NCI-H187 (cell line): Measurements from ENCODE around the gene PALLD.
"Not testable (repeated sequence)": the region's sequence is repeated elsewhere in the genome, so short reads cannot be mapped to it uniquely, and the experiment has no call there.

Experiments
- DNase-seq, 2 experiments: peaks; one replicate each; lab custom pipeline; 2025; lab: John Stamatoyannopoulos, UW

The PALLD gene

DNA sequence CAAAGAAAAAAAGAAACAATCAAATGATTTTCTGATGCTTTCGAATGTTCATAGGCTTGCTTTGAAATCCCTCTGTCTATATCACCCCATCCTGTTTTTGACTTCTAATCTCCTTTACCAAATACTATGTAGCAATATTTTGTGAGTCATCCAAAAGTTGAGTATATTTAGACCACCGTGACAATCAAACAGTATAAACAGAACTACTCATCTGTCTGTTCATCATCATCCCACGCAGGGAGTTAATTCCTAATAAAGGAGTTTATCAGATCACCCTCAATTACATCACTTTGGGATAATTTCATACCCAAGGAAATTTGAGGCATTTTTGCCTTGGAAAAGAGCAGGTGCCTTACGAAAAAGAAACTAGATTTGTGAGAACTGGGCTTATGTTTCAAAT is 300.3 kb downstream of the PALLD start:
- no peak for DNase-seq

DNA sequence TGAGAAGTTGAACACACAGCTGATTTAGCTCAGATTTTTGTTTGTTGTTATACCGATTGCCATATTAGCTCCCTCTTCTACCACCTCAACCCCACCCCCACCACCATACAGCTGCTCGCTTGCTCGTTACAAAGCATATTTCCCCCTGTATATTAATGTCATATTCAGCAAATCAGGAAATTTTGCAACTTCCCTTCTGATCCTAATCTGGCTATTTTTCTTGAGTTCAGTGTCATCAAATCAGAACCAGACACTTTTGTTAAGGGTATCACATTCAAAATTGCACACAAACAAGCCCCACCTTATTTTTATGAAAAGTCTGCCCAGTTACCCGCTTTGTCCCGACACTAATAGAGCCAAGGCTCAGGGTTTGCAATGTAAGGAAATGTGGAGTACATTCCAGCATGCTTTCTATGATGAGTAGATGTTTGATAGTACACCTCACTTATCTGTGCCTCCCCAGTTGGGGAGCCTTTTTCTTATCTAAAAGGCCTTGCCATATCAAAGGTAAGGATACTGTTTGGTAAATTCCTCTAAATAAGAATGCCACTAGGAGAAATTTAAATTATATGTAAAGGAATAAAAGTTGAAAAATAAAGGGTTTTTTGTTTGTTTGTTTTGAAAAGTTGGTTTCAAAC is 301.0 kb downstream of the PALLD start:
- no peak for DNase-seq

DNA sequence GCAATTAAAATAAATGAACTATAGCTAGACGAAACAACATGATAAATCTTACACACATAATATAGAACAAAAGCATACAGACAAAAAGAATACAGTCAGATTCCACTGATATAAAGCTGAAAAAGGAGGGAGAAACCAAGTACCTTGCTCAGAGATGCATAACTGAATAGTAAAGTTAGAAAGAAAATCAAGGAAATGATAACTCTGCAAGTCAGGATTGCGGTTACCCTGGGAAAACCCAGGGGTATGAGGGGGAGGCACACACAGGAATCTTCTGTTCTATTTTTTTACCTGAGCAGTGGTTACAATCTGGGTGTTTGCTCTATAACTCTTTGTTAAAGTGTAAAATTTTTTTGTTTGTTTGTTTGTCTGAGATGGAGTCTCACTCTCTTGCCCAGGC is 304.1 kb downstream of the PALLD start:
- DNase-seq: no peak

DNA sequence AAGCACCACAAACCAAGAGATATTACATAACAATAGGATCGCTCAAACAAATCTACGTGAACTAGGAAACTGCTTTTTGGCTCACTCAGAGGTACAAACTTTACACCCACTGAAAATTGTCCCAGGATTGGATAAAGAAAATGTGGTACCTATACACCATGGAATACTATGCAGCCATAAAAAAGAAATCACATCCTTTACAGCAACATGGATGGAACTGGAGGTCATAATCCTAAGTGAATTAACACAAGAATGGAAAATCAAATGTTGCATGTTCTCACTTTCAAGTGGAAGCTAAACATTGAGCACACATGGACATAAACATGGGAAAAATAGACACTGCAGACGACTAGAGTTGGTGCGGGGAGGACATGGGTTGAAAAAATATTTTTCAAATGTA is 305.4 kb downstream of the PALLD start:
- no peak for DNase-seq

DNA sequence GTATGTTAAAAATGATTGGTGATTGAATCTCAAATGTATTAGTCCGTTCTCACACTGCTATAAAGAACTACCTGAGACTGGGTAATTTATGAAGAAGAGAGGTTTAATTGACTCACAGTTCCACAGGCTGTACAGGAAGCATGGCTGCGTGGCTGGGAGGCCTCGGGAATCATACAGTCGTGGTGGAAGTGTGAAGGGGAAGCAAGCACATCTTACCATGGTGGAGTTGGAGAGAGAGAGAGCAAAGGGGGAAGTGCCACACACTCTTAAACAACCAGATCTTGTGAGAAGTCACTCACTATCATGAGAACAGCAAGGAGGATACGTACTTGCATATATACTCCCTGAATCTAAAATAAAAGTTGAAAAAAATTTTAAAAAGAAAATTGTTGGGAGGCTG is 306.2 kb downstream of the PALLD start:
- not testable (repeated sequence) for DNase-seq

DNA sequence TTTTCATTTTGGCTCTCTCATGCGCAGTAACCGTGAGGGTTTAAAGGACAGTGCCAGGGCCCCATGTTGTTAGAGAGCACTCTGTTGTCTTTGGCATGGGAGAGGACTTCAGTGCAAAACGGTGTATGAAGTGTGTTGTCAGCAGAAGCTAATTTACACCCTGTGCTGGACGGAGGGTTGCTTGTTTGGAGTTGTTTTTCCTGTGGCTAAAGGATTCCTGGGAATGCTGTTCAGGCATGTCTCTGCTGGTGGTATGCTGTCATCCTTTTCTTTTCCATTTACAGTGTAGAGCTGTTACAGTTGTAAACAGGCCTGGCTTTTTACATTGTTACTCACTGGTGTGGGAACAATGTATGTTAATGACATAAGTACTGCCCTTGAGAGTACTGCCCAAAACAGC is 306.9 kb downstream of the PALLD start:
- DNase-seq: no peak

DNA sequence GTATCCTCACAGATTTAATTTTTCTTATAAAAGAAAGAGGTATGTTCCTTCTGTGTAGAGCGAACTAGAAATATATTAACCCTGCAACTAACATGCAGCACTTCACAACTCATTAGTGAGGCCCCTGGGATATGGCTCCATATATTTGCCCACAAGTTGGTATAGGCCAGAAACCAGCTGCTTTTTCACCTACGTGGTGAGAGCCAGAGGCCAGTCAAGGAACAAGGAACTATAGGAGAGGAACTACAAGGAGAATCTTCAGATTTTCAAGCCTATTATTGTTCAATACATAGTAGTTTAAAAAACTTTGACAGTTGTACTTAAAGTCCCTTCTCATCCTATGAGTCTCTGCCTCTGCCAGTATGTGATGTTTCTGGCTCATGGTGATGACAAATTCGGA is 307.3 kb downstream of the PALLD start:
- DNase-seq: no peak

DNA sequence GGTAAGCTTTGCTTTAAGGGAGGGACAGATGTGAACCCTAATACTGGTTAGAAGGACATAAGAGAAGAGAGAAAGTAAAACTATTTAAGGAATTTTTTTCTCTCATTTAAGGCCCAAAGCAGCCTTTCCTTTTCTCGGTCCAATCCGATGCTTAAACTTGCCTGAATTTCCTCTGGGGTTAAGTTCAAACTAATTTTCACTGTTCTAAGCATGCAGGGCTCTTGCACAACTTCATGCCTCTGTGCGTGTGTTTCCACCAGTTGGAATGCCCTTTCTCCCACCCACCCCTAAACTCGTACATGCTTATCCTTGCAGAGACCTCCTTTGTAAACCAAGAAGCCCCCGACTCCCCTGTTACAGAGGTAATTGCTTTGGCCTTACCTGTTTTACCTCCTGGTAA is 308.5 kb downstream of the PALLD start:
- DNase-seq: no peak

DNA sequence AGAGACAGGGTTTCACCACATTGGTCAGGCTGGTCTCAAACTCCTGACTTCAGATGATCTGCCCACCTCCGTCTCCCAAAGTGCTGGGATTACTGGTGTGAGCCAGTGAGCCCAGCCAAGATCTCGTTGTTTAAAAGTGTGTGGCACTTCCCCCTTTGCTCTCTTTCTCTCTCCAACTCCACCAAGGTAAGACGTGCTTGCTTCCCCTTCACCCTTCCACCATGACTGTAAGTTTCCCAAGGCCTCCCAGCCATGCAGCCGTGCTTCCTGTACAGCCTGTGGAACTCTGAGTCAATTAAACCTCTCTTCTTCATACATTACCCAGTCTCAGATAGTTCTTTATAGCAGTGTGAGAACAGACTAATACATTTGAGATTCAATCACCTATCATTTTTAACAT is 309.4 kb downstream of the PALLD start:
- not testable (repeated sequence) for DNase-seq

DNA sequence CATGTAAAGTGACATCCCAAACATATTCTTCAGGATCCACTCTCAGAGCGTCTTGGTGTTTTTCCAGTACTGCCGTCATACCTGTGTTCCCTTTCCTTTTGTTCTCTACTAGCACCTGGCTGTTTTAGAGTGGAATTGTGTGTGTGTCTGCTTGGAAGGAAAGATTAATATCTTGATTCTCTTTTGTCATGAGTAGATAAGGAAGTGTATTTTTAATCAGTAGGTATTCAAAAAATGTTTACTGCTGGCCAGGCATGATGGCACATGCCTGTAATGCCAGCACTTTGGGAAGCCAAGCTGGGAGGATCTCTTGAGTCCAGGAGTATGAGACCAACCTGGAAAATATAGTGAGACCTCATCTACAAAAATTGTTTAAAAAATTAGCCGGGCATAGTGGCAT is 314.4 kb downstream of the PALLD start:
- no peak for DNase-seq

DNA sequence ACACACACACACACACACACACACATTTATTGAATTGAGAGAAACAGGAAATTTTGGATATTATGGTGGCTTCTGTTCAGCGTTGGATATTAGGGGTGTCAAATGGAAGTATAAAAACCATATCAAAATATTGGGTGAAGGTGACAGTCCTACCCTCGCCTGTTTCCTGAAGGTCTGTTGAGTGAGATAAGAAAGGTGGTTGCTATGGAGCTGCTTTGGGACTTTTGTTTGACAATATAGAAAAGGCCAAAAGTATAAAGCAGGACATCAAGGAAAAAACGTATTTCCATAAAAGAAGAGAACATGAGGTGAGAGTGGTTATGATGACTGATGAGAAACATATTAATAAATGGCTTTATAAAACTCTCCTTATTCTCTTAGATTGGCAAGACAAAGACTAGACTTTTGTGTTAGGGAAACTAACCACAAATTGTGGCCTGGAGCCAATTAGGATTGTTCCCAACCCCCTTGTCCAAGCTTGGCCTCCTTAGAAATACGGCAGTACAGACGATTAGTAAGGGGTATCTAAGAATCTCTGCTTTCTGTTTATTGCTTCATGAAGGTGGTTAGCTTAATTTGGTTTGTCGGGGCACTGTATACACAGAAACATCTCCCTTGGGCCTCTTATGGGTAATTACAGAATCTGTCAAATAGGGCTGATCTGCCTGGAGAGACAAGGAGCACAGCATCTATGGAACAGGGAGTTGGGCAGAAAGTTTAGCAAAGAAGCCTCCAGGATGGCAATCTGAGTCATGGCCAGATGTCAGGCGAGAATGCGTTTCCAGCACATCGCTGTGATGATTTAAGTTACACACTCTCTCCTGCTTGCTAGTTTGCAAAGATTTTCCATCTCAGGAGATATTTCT is 315.2 kb downstream of the PALLD start:
- no peak for DNase-seq

DNA sequence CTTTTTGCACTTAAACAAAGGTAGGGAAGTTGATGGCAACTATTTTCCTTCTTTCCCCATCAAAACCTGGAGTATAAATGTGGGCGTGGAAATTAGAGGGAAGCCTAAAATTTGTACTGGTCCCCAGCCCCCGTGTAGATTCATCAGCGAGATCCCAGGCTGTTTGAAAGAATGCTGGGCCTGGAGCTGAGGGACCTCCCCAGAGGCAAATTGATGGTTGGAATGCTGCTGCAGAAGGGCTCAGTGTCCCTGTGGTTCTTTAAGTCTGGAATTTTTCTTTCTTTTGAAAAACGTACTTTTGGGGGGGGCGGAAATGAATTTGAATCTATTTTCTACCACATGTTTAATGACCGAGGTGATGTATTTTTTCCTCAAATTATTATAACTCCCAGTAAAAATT is 316.0 kb downstream of the PALLD start:
- DNase-seq: no peak

DNA sequence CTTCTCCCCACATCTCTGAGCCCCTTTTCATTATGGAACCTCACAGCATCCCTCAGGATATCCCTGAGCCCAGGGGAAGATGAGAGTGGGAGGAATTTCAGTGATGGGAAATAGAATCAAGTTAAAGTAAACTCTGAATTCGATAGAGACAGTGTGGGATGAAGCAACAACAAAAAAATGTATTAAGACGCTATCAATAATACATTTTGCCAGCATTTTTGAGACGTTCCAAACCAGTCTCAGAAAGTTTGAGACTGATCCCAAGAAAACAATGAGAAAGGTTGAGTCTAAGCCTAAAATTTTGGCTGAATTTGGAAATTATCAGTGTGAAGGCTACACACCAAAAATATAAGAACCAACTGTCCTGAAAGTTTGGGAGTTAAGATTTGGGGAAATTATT is 317.0 kb downstream of the PALLD start:
- DNase-seq: no peak

DNA sequence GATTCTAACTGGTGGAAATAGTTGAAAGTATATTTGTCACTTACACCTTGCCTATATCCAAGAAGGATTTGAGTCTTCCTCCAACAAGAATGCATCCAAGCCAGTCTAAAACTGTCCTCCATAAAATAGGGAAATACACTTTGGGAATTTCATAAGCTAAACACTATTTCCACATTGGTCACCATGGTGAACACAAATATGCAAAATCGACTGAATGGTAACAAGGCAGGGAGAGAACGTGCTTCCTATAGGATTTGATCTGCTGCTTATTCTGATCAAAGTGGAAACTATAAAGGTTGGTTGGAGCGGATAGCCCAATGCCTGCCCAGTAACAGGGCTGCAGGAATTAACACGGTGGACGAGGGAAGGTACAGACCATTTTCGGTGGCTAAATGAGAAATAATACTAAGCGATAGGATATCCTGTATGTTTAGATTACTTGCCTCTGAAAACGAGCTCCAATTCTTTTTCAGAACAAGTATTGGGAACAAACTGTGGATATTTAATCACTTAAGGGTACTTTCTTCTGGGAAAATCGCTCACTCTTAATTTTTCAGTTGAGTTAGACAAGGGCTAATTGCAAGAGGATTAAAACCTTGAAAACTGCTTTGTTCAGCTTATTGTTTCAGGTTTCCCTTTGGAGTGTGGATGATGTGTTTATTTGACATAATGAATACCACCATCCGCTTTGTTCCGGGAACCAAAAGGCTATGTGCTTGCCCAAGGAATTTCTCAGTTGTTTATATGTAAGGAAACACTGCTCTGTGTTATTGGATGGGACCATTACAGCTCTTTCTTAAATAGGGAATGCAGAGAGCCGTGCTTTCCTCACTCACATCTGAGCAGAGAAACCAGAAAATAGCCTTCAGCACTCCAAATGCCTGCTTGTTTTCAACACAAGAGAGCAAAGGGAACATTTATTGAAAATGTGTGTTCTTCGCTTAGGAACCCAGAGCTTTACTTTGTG is 318.8 kb downstream of the PALLD start:
- DNase-seq: no peak

DNA sequence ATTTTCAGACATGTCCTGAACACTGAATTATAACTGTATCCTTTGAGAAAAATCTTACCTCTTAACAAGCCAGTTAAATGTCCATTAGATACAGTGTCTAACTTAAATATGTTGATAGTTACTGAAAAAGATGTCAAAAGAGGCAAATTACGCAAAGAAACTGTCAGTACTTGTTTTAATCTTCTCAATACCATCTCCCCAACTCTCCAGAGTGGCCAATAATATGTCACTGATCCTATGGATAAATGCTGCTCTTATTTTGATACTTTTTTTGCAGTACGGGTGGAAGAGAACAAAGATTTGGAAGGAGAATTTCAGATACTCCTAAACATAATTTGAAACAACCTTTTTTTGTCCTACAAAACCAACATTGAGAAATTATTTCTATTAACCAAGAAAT is 320.5 kb downstream of the PALLD start:
- no peak for DNase-seq

DNA sequence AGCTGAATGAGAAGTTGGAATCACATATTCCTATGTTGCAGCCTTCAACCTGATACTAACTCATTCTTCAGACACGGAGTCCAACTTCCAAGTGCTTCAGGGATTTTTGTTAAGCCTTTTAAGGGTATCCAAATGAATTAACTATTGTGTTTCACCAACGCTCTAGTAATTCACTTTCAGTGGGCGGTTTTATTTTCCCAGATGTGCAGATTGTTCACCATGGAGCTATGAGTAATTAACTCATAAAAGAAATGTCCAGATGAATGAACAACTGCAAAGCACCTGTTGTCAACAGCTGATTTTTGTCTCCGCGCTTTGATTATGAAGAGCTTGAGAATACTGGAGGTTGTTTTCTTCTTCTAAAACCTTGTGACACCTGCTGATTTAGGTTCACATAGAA is 325.6 kb downstream of the PALLD start:
- no peak for DNase-seq

DNA sequence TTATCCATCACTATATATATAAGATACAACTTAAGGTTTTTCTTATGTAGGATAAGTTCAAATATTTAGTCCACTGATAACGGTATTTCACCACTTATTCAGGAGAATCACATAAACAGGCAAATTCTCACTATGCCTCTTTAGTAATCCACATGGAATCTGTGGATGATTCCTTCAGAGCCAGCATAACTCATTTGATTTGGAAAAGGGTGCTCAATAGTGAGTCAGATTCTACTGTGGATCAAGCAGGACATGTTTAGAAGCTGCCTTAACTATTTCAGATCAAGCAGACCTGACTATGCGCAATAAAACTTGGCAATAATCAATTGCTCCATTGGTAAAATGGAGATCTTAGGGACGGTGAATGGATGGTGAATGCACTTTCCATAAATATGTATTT is 329.1 kb downstream of the PALLD start:
- no peak for DNase-seq

DNA sequence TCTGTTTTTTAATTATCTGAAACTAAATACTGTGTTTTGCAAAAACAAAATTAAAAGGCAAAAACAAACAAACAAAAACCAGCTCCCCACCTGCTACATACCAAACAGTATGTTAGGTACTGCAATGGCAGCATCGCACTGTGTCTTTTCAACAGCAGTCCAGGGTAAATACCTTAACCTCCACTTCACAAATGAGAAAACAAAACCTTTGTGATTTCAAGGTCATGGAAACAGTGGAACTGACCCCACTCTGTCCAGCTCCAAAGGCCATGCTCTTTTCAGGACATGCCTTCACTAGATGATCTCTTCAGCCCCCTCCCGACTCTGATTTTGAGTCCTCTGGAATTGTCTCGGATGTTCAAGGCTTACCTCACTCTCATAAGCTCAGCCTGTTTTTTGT is 329.8 kb downstream of the PALLD start:
- no peak for DNase-seq

DNA sequence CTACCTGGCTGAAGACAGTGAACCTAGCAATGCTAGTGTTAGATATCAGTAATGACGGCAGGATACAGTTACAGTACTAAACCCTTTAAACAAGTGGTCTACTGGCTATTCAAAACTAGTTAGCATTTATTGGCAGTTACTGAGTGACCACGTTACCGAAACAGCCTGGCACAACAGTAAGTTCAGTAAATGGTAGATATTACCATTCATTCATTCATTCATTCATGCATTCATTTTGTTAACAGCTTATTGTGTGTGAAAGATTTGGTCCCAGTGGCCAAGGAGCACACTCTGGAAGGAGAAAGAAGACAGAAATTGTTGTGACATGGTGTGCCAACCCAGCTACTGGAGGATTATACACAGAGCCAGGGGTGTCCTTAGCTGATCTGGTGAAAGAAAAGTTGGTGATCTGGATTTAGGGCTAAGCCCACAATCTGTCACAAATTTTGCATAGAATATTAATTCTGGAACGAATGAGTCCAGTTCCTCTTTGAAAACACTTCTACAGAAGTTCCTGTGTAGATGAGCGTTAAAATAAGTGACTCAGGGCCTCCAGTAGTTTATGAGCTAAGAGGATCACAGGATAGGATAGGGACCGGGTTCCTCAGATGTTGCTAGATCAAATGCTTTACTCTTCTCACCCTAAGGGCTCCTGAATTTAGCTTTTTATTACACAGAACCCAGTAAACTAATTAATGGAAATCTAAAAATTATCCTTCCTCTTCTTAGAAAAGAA is 334.1 kb downstream of the PALLD start:
- DNase-seq: no peak

DNA sequence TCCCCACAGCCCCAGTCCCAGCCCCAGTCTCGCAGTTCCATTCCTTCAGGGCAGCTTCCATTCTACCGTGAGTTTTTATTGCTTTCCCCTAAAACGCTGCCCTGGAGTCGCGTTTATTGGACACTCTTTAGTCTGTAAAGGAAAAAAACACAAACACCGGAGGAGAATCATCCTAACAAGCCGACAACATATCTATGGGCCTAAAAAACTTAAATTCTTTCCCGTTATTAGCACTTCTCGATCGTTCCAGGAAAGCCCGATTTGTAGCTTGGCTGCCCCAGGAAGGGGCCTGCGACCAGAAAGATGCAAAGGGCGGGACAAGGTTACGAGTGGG is 334.7 kb downstream of the PALLD start:
- no peak for DNase-seq

DNA sequence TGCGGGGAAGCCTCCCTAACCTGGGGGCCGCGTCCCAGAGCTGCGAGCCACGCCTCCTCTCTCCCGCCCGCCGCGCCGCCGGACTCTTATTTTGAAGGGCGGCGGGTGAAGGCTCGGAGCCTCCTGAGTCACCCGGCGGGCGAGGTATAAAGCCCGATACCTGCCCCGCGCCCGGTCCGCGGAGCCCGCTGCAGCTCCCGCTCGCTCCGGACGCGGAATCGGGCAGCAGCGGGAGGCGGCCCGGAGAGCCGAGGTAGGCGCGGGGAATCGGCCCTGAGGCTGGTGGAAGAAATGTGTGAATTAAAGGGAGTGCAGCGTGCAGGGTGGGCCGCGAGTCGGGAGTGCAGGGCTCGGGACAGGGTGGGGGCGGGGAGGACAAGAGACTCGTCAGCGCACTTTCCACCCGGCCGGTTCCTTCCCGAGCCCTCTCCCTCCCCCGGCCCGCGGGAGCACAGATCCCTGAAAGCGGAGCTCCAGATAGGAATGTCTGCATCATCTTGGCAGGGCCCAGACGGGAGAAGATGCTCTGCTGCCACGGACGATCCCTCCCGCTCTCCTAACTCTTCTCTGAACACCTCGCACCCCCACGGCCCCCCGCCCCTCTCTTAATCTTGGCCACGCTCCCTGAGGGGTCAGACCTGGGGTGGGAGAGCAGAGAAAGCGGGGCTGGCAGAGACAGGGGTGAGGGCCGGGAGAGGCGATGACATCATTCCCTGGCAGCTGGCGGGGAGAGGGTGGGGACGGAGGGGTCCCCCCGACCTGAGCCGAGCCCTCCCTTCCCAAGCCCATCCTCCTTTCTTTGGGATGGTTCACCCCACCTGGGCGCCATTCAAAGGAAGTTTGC is 335.3 kb downstream of the PALLD start:
- DNase-seq: no peak
